ENCODE data around the gene C5orf63.
"Not testable (repeated sequence)": the region's sequence is repeated elsewhere in the genome, so short reads cannot be mapped to it uniquely, and the experiment has no call there.

C5orf63 gene

GRCh38 chr5:127005282-127005681, 68.0 kb downstream of the C5orf63 start:
- DNase-seq: not testable (repeated sequence)

GRCh38 chr5:127004721-127005120, 68.6 kb downstream of the C5orf63 start:
- no peak for DNase-seq

- DNase-seq: no peak
These were observed 69.4 kb downstream of the C5orf63 start for GRCh38 chr5:127003798-127004495.

GRCh38 chr5:127002390-127002789, 70.9 kb downstream of the C5orf63 start:
- DNase-seq: no peak

GRCh38 chr5:127001621-127002296, 71.5 kb downstream of the C5orf63 start:
- DNase-seq: no peak

Data from RPMI8226 (cell line).